Body of pancreas (tissue), 4 donors: ENCODE measurements around the gene SLC27A1.

Source experiments
- POLR2A ChIP-seq, 3 donors: fragments of 450-650 bp; IDR thresholded peaks; one replicate each; pipeline ENCODE4 v1.6.1; 2016; ENCODE audit warnings: antibody characterized with exemption in 3 of 3, mild to moderate bottlenecking in 2 of 3
- TF ChIP-seq, protein P1 (sequence below), 7 experiments: fragments of 450-650 bp in 4 of 7; fragments of 200-600 bp in 3 of 7; sonication (generic) in 3 of 7; IDR thresholded peaks; one replicate each; pipeline ENCODE4 v1.5.1; 2016 to 2019; ENCODE audit warnings: antibody characterized with exemption in 7 of 7

DNA sequence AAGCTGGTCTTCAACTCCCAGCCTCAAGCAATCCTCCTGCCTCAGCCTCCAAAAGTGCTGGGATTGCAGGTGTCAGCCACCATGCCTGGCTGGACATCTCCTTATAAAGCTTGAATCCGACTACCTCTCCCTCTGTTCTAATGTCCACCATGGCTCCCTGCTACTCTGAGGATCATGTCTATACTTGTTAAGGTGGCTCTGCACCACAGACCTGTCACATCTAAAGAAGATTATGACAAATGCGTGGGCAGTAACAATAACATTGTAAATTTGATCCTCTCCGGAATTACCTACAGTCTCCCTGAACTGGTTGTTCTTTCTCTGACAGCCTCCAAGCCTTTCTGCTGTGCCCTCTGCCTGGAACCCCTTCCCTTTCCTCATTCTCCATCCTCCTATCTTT is 11.4 kb upstream of the SLC27A1 start:
- no peak for TF ChIP-seq POLR2A (IDR thresholded peaks at IDR 0.05)
- TF ChIP-seq, protein P1, sequence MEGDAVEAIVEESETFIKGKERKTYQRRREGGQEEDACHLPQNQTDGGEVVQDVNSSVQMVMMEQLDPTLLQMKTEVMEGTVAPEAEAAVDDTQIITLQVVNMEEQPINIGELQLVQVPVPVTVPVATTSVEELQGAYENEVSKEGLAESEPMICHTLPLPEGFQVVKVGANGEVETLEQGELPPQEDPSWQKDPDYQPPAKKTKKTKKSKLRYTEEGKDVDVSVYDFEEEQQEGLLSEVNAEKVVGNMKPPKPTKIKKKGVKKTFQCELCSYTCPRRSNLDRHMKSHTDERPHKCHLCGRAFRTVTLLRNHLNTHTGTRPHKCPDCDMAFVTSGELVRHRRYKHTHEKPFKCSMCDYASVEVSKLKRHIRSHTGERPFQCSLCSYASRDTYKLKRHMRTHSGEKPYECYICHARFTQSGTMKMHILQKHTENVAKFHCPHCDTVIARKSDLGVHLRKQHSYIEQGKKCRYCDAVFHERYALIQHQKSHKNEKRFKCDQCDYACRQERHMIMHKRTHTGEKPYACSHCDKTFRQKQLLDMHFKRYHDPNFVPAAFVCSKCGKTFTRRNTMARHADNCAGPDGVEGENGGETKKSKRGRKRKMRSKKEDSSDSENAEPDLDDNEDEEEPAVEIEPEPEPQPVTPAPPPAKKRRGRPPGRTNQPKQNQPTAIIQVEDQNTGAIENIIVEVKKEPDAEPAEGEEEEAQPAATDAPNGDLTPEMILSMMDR (IDR thresholded peaks at IDR 0.05) = no peak
